CD4-positive, alpha-beta T cell treated with Interferon gamma for 1 hour (primary cell): ENCODE results near the gene SVIL.
"Not testable (repeated sequence)": the region's sequence is repeated elsewhere in the genome, so short reads cannot be mapped to it uniquely, and the experiment has no call there.

Experiments
- DNase-seq: peaks from one replicate; pipeline ENCODE4 v3.0.0-alpha.2; 2020

SVIL gene

DNA sequence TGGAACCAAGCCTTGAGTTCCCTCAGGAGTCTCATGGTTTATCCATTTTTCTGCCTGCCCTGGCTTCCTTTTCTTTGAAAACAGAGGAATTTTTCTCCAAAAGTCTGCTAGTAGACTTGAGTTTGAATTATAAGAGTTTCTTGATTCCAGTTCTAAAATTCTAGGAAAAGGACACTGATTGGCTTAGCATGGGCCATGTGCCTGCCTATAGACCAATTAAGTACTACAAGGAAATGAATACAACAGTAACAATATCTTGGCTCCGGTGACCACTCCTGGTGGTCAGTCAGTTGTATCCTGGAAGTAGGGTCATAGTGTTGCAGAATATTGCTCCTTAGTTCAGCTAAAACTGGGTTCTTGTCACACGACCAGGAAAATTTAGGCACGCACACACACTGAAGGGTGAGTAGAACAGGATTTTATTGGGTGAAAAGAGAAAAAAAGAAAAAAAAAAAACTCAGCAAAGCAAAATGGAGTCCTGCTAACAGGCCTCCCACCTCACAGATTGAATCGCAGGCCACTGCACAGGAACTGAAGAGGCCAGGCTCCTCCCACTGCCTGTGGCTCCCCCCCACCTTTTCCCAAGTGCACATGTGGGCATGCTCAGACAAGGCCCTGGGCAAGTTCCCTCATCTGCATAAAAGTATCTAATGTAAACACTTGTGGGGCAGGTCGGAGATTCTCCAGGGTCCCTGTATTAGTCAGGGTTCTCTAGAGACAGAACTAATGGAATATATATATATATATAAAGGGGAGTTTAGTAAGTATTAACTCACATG lies 190.8 kb downstream of the SVIL start:
- no peak for DNase-seq

DNA sequence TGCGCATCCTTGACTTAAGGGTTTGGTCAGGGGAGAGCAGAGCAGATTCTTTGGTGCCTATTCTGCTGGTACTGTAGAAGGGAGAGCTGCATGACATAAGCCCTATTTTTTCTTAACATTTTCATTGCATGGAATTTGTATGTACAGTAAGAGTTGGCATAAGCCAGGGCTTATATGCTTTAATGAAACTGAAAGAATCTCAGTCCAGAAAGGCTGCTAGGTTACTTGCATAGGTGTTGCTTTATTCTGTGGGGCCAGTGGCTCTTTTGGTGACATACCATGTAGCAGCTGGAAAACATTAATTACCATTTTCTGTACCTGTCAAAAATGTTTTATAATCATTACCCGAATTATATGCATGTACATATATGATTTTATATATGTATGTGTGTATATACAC lies 193.8 kb downstream of the SVIL start:
- DNase-seq = no peak

DNA sequence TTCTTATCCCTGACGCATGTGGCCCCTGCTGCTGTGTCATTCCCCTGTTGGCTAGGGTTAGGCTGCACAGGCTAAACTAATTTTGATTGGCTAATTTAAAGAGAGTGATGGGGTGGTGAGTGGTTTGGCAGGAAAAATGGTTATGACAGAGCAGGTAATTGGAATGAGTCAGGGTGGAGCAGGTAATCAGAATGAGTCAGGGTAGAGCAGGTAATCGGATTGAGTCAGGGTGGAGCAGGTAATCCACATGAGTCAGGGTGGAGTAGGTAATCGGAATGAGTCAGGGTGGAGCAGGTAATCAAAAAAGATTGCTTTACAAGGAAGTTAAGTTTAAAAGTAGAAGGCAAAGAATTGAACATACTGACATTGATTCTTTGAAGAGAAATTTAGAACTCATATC lies 195.8 kb downstream of the SVIL start:
- not testable (repeated sequence) for DNase-seq

DNA sequence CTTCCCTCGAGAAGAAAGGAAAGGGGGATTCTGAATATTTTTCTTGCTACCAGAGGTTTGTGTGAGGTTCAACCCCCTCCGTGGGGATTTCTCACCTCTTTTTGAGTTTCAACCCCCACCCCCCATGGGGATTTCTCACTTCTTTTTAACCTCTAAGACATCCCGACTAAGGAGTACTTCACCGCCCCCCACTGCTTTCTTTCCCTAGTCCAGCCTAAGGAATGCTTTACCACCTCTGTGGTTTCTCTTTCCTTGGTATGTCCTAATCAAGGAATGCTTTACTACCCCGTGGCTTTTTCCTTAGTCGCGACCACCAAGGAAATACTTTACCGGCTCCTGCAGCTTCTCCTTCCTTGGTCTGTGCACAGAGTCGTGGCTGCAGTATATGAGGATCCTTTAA lies 196.5 kb downstream of the SVIL start:
- DNase-seq = no peak

DNA sequence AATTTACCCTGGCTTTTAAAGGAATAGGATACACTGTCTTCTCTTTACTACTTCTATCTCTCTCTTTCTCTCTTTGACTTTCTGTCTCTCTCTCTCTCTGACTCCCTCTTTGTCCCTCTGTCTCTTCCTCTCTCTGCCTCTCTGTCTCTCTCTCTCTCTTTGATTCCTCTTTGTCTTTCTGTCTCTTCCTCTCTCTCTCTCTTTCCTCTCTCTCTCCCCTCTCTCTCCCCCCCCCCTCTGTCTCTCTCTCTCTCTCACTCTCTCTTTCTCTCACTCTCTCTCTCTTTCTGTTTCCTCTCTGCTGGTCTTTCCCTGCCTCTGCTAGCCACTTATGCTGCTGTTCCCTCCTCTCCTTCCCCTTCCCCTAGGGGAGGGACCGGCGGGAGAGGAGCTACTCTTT lies 196.9 kb downstream of the SVIL start:
- DNase-seq = no peak

DNA sequence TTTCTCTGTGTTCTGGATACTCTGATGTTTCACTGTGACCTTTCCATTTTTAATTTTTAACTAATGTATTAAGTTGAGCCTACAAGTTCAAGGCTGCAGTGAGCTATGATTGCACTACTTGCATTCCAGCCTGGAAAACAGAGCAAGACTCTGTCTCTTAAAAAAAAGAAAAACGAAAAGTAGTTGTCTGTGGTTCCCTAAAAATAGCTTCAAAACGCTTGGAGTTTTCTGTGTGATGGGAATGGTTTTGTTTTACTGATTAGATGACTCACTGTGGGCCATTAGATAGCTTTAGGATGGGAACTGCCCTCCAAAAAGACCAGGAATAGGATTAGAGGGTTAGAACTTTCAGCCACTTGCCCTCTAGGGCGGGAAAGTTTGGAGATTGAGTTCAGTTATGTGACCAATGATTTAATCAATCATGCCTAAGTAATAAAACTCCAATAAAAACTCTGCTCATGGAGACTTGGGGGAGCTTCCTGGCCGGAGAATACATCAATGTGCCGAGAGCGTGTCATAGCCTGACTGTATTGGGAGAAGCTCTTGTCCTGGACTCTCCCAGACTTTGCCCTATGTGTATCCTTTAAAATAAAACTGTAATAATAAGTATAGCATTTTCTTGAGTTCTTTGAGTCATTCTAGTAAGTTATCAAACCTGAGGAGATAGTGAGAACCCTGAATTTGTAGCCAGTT lies 198.8 kb downstream of the SVIL start:
- DNase-seq = no peak

DNA sequence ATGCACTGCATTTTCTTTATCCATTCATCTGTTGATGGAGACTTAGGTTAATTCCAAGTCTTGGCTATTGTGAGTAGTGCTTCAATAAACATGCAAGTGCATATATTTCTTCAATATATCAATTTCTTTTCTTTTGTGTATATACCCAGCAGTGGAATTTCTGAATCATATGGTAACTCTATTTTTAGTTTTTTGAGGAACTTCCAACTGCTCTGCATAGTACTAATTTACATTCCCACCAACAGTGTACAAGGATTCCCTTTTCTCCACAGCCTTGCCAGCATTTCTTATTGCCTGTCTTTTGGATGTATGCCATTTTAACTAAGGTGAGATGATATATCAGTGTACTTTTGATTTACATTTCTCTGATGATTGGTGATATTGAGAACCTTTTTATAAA lies 200.7 kb downstream of the SVIL start:
- DNase-seq = no peak

DNA sequence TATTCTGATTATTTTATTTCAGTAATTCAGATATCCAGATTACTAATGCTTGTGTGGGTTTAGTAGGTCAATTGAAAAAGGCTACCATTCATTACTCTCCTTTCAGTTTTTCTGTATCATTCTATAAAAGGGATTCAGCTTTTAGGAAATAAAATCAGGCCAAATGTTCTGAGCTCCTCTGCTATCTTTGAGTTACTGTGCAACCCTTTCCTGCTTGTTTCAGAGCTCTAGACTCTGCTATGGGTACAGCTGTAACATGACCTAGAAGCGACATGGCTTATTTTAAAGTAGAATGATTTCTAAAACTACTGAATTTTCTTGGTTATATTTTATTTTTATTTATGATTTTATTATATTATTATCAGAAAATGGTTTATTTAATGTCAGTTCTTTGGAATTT lies 203.1 kb downstream of the SVIL start:
- no peak for DNase-seq

DNA sequence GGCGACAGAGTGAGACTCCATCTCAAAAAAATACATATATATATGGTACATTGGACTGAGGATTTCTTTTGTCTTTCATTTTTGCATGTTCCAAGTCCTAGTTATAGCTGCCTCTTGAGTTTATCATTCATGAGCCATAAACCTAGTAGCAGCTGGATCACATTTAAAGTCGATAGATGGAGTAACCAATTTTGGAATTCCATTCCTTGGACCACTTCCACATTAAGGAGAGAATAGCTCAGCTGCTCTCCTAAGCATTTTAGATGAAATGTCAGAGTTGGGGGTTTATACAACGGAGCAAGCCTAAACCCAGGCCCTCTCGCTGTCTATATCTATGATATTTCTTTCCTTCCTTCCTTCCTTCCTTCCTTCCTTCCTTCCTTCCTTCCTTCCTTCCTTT lies 204.7 kb downstream of the SVIL start:
- no peak for DNase-seq

DNA sequence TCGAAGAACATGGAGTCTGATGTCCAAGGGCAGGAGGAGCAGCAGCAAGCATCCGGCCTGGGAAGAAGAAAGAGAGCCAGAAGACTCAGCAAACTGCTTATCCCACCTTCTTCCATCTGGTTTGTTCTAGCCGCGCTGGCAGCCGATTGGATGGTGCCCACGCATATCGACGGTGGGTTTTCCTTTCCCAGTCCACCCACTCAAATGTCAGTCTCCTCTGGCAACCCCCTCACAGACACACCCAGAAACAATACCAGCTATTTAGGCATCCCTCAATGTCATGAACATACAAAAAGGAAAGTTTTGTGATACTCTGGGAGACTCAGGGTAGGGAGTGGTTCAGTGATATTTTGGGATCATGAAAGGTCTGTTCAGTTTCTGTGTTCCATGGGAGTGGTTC lies 206.3 kb downstream of the SVIL start:
- no peak for DNase-seq

DNA sequence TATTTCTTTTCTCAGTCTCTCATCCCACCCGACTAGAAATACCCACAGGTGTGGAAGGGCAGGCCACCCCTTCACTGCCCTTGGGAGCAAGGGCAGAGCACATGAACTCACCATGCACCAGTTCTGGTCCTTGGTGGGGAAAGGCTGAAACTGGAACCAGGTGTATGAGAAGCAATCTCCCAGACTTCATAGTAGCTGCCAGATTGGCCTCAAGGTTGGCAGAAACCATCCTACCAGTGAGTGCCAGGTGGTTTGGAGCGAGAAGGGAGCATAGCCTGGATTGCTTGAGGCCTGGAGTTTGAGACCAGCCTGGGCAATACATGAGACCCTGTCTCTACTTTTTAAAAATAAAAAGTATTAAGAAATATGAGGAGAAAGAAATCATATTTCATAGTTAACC lies 207.1 kb downstream of the SVIL start:
- no peak for DNase-seq

DNA sequence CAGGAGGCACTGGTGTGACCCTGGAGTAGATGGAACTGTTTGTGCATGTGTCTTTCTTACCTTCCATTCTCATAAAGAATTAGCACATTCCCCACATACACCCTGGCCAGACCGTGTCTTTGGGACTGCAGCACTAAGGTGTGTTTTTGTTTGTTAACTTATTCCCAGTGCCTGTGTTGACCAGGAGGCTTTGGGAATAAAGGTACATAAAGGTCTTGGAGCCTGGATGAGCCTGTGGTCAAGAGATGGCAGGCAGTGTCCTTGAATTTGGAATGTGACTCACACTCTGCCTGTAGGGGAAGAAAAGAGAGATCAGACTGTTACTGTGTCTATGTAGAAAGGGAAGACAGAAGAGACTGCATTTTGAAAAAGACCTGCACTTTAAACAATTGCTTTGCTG lies 208.4 kb downstream of the SVIL start:
- no peak for DNase-seq

DNA sequence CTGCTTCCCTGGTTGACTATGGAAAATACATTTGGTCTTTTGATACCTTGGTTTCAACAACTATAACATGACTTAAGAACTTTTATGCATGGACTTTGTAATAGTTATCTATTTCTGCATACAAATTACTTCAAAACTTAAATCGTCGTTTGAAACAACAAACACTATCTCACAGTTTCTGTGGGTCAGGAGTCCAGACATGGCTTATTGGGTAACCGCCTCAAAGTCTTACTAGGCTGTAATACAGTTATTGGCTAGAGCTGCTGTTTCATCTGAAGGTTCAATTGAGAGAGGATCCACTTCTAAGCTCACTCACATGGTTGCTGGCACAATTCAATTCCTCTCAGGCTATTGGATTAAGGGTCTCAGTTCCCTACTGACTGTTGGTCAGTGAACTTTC lies 210.8 kb downstream of the SVIL start:
- DNase-seq = no peak

DNA sequence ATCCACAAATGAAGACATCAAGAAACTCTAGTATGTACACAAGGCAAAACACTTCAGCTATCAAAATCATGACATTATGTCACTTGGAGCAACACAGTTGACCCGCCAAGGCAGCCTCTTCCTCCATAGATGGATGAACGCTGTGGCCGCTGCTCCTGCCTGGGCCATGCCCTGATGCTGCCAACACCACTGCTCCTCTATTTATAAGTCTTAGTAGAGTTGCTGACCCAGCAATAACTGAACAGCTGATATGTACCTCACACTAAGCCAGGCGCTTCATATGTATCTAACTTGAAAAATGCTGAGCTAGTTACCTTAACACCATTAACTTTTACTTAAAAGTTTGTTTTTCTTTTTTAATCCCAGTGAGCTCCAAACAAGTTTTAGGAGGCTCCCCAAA lies 214.0 kb downstream of the SVIL start:
- no peak for DNase-seq

DNA sequence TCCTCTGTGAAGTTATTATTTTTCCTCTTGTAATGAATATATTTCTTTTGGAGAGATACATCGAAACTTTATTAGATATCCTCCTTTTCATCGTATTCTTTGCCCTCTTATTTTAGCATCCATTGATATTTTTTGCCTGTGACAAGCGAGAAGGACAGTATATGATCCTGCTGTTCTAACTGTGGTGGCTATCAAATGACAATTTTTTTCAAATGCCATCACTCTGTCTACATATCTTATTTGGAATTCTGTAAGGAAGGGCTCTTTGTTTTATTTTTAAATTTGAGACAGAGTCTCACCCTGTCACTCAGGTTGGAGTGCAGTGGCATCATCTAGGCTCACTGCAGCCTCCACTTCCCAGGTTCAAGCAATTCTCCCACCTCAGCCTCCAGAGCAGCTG lies 217.4 kb downstream of the SVIL start:
- no peak for DNase-seq

DNA sequence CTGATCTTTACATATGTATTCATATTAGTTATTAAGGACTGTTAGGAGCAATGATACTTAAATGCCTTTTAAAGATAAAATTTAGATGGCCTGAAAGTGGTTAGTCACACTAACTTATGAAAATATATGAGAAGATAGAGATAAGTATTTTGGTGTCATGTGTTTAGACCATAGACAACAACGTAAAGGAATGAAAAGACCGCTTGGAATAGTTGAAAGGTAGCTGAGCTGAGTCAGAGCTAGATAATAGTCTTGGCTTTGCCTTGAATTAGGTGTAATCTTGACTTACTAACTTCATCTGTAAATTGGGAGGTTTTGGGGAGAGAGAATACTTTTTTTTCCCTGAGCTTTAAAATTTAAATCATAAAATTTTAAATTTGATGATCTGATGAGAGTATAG lies 218.9 kb downstream of the SVIL start:
- no peak for DNase-seq

DNA sequence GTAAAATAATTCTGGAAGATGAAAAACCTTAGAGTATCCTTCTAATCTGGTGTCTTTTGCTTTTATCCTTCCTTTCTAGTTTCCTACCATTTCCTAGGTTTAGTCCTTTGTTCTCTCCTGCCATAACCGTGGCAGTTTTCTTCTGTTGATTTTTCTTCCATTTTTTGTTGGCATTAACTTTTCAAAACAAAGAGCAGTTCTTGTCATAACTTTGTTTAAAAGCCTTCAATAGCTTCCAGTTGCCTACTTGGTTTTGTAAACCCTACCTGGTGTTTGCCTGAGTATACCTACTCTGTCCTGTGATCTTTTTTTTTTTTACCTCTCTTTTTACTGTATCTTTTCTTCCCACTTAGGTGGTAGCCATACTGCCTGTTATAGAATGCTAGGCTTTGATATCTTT lies 220.3 kb downstream of the SVIL start:
- no peak for DNase-seq

DNA sequence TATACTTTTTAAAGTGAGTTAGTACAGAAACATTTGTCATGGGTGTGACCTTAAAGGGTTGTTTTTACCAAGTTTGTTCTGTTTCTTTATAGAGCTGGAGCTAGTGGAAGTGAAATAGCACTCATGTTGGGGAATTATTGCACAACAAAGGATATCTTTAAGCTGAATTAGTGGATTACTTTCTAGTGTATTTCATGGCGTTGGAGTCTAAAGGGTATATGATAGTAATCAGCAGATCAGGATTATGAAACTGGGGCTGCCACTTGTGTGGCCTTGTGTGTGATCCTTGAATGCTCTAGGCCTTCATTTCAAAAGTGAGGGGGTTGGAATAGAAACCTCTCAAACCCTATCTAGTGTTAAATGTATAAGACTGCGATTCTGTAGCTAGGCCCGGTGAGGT lies 222.3 kb downstream of the SVIL start:
- no peak for DNase-seq

DNA sequence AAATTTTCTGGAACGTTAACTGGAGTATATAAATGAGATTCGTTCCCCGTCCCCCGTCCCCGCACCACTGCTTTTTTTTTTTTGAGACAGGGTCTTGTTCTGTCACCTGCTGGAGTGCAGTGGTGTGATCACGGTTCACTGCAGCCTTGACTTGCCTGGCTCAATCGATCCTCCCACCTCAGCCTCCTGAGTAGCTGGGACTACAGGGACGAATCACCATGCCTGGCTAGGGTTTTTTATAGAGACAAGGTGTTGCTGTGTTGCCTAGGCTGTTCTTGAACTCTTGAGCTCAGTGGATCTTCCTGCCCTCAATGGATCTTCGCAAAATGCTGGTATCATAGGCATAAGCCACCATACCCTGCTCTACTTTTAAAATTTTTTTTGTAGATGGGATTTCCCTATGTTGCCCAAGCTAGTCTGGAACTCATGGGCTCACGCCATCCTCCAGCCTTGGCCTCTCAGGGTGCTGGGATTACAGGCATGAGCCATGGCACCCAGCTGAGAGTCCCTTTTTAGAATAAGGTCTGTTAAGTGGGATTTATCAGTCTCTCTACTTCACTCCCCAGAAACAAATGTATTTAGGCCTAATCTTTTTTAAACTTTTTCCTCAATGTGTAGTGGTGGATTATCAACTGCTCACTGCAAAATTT lies 223.0 kb downstream of the SVIL start:
- no peak for DNase-seq

DNA sequence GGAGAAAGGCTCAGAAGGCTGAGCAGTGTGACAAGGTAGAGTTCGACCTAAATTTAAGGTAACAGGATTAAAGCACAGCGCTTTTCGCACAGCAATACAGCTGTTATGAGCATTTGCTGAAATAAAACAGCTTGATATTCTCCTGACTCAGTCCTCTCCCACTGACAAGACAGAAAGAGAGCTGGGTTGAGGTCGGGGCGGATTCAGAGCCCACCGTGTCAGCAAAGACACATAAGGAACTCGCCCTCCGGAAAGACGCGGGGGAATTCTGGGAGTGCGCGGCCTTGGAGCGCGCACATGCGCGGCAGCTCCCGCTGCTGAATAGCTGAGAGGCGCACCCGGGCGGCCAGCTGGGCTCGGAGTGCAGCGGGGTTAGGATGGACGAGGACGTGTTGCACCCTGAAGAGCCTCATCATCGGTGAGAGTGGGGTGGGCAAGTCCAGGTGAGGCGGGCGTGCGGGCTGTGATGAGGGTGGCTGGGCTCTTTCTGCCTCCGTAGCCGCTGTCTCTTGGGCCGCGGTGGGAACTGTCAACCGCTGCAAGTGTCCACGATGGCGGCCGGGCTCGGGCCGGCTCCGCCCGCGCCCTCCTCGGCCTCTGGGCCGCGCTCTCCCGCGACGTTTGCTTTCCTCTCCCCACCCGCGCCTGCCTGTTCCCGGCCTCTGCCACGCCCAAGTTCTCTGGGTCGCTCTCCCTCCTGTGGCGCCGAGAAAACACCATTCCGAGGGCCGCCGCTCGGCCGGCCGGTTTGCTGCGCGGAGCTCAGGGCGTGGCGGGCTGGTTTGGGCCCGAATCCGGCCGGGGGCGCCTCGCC lies 225.3 kb downstream of the SVIL start:
- peak; percentile 27 for DNase-seq

DNA sequence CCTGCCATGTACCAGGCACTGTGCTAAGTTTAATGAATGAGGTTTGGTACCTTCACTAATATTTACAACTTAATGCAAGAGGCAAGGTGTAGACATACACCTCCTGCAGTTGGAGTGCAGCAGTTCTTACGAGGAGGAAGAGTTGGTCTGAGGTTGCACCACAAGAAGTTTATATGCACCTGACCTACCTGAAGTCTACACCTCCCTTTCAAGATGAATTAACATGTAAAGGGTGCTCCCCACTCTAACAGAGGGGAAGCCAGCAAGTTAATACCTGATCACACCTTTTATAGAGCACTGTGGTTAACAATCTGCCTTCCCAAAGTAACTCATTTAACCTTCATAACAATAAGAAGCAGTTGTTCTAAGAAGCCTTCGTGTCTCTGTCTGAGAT lies 225.9 kb downstream of the SVIL start:
- DNase-seq = no peak
